Osteocyte (in vitro differentiated cells): Measurements from ENCODE around the gene ANK3. TPM values are rescaled to one million over a fixed set of nuclear protein-coding genes. Genes with fewer than 3 reads are reported as not detected.

Source experiments
- DNase-seq: peaks from one replicate; pipeline ENCODE4 v3.0.0; 2021; ENCODE audit warnings: mixed read lengths; ENCODE audit not compliant: unreplicated experiment; ENCODE audit errors: extremely low spot score
- H3K27ac Mint-ChIP-seq: one replicate; pipeline ENCODE4 v1.8.0; 2021; ENCODE audit warnings: mild to moderate bottlenecking, mixed read lengths; ENCODE audit not compliant: unreplicated experiment
- H3K27me3 Mint-ChIP-seq: one replicate; pipeline ENCODE4 v1.8.0; 2021; ENCODE audit warnings: mixed read lengths; ENCODE audit not compliant: unreplicated experiment
- H3K36me3 Mint-ChIP-seq: one replicate; pipeline ENCODE4 v1.8.0; 2021; ENCODE audit warnings: mixed read lengths; ENCODE audit not compliant: unreplicated experiment
- H3K4me1 Mint-ChIP-seq: one replicate; pipeline ENCODE4 v1.8.0; 2021; ENCODE audit warnings: mixed read lengths; ENCODE audit not compliant: unreplicated experiment
- H3K4me3 Mint-ChIP-seq: one replicate; pipeline ENCODE4 v1.8.0; 2021; ENCODE audit warnings: mild to moderate bottlenecking, moderate library complexity, mixed read lengths; ENCODE audit not compliant: unreplicated experiment
- H3K9me3 Mint-ChIP-seq: one replicate; pipeline ENCODE4 v1.8.0; 2021; ENCODE audit warnings: mixed read lengths; ENCODE audit not compliant: unreplicated experiment
- total RNA-seq: library from RNA; stranded (reverse); gene quantifications from 2 replicates; pipeline ENCODE4 v1.2.1, GENCODE V29; 2021
- TF ChIP-seq, protein P1 (sequence below): fragments of 200-600 bp; sonication (generic); IDR thresholded peaks from 2 replicates; pipeline ENCODE4 v1.5.0; 2021; ENCODE audit warnings: antibody characterized with exemption, mild to moderate bottlenecking, moderate library complexity

ANK3 gene
- total RNA-seq, 1 donor from 2014 or later: 22.0 TPM

DNA sequence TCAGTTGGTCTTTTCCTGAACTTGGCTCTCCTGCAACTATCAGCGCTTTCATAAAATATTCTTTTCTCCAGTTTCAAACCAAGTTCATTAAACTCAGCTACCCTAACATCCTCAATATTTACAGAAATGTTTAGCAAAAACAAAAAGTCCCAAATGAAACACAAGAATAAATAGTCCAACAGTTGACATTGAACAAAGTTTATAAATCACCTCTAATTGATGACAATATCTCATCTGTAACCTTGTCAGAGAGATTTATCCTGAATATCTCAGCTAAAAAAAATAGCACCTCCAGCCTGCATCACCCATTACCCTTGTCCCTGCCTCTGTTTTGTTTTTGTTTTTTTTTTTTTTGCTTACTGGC, 76.1 kb downstream of the ANK3 start:
- no peak overlapping the region for H3K4me3 Mint-ChIP-seq
- peaks cover 25% of the 10 kb centered on the region for H3K4me1 Mint-ChIP-seq
- no peaks in the 10 kb centered on the region for H3K27me3 Mint-ChIP-seq

DNA sequence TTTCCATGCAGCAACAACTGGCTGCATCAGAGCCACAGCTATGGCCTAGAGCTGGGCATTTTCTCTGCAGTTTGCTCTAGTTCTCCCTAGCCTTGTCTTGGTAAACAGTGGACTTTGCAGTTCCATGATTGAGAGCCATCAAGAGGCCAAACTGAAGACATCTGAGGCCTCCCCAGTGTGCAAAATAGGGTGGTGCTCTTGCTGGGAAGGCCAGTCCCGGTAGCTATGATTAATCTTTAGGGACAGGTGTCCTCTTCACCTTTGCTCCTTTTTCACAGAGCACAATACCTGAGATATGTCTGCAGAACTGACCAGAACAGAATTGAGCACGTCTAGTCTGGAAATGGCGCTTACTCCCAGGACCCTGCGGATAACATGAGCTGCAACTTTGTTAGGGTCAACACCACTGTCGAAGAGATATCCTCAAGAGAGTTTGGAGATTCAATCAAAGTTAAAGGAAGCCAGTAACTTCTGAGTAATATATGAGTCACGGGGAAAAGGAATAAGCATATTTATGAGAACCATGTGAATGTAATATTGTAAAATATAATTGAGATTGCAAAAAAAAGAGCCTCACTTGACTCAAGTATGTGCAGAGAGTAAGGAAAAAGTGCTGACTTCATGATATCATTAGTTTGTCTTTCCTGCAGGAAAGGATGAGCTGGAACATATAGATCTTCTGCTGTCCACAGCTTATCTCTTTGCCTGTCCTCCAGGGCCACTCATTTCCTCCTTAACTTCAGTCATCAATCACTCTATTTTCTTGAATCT, 76.7 kb downstream of the ANK3 start:
- H3K4me3 Mint-ChIP-seq: no peak overlapping the region
- DNase-seq: no peak
- no peaks in the 10 kb centered on the region for H3K36me3 Mint-ChIP-seq
- H3K9me3 Mint-ChIP-seq: no peaks in the 10 kb centered on the region
- TF ChIP-seq, protein P1, sequence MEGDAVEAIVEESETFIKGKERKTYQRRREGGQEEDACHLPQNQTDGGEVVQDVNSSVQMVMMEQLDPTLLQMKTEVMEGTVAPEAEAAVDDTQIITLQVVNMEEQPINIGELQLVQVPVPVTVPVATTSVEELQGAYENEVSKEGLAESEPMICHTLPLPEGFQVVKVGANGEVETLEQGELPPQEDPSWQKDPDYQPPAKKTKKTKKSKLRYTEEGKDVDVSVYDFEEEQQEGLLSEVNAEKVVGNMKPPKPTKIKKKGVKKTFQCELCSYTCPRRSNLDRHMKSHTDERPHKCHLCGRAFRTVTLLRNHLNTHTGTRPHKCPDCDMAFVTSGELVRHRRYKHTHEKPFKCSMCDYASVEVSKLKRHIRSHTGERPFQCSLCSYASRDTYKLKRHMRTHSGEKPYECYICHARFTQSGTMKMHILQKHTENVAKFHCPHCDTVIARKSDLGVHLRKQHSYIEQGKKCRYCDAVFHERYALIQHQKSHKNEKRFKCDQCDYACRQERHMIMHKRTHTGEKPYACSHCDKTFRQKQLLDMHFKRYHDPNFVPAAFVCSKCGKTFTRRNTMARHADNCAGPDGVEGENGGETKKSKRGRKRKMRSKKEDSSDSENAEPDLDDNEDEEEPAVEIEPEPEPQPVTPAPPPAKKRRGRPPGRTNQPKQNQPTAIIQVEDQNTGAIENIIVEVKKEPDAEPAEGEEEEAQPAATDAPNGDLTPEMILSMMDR: no peak
- no peaks in the 10 kb centered on the region for H3K27me3 Mint-ChIP-seq
- H3K27ac Mint-ChIP-seq: peak overlapping the region; percentile 12
- H3K4me1 Mint-ChIP-seq: peaks cover 25% of the 10 kb centered on the region

More for the DNA sequence above, 76.1 kb downstream of the ANK3 start:
- TF ChIP-seq, protein P1: no peak
- no peak for DNase-seq
- Mint-ChIP-seq H3K36me3 (no peaks in the 10 kb centered on the region), H3K27ac (no peak overlapping the region), H3K9me3 (no peaks in the 10 kb centered on the region)

- DNase-seq: no peak
- TF ChIP-seq, protein P1: no peak
- Mint-ChIP-seq H3K9me3 (no peaks in the 10 kb centered on the region), H3K4me1 (peaks cover 25% of the 10 kb centered on the region), H3K4me3 (no peak overlapping the region), H3K27me3 (no peaks in the 10 kb centered on the region), H3K27ac (no peak overlapping the region), H3K36me3 (no peaks in the 10 kb centered on the region)
Observed at GRCh38 chr10:60311821-60312220, 77.9 kb downstream of the ANK3 start.

- no peaks in the 10 kb centered on the region for H3K27me3 Mint-ChIP-seq
- DNase-seq: no peak
- H3K9me3 Mint-ChIP-seq: no peaks in the 10 kb centered on the region
- no peak overlapping the region for H3K27ac Mint-ChIP-seq
- TF ChIP-seq, protein P1: no peak
- H3K36me3 Mint-ChIP-seq: no peaks in the 10 kb centered on the region
- peaks cover 25% of the 10 kb centered on the region for H3K4me1 Mint-ChIP-seq
- no peak overlapping the region for H3K4me3 Mint-ChIP-seq
Observed at GRCh38 chr10:60310740-60311139, 78.9 kb downstream of the ANK3 start.

DNA sequence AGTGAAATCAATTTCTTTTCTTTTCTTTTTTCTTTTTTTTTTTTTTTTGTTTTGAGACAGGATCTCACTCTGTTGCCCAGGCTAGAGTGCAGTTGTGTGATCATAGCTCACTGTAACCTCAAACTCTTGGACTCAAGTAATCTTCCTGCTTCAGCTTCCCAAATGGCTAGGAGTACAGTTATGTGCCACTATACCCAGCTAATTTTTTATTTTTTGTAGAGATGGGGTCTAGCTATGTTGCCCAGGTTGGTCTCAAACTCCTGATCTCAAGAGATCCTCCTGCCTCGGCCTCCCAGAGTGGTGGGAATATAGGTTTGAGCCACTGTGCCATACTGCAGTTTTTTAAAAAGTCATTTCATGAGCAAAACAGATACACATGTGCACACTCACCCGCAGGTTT, 79.8 kb downstream of the ANK3 start:
- H3K9me3 Mint-ChIP-seq: no peaks in the 10 kb centered on the region

More for the DNA sequence above, 79.8 kb downstream of the ANK3 start:
- Mint-ChIP-seq H3K27ac (no peak overlapping the region), H3K36me3 (no peaks in the 10 kb centered on the region), H3K27me3 (no peaks in the 10 kb centered on the region), H3K4me3 (no peak overlapping the region), H3K4me1 (peaks cover 31% of the 10 kb centered on the region)
- TF ChIP-seq, protein P1: no peak
- DNase-seq: no peak
